IMR-90 (cell line): ENCODE data around the gene LHPP. TPM values are rescaled to one million over a fixed set of nuclear protein-coding genes. Genes with fewer than 3 reads are reported as not detected.

Experiments
- ATAC-seq: fragments of 200-7000 bp; cut with Tn5 transposase; 2 replicates; pipeline ENCODE4 v1.9.1; 2020; ENCODE audit warnings: low read depth, mild to moderate bottlenecking, moderate library complexity
- BruUV-seq: library from RNA; stranded (reverse); fragments of 400-500 nt; replicated peaks from 2 replicates; lab custom pipeline; 2021; lab: Mats Ljungman, UMichigan
- CTCF ChIA-PET: fragments of 300-600 bp; formaldehyde crosslinking; extraction: SDS; loops from one replicate; lab custom pipeline; 2021; ENCODE audit warnings: antibody characterized with exemption; lab: Yijun Ruan, JAX
- POLR2A ChIA-PET: fragments of 300-600 bp; sonication (Branson Sonifier 250); formaldehyde crosslinking; loops from one replicate; lab custom pipeline; 2022; ENCODE audit warnings: antibody characterized with exemption; ENCODE audit not compliant: unreplicated experiment; lab: Charles Lee
- DNase-seq: peaks from one replicate; pipeline ENCODE4 v3.0.0; 2013
- H2AFZ ChIP-seq: replicated peaks from 2 replicates; pipeline ENCODE3; 2013; ENCODE audit warnings: low read length, mild to moderate bottlenecking; ENCODE audit not compliant: poor library complexity
- H2AK5ac ChIP-seq: 2 replicates; pipeline ENCODE4 v1.6.1; 2013; ENCODE audit warnings: low read depth, low read length, inconsistent platforms
- H2AK9ac ChIP-seq: replicated peaks from 2 replicates; pipeline ENCODE3; 2013; ENCODE audit warnings: mild to moderate bottlenecking, low read depth, low read length, moderate library complexity; ENCODE audit not compliant: poor library complexity
- H2BK120ac ChIP-seq: 2 replicates; pipeline ENCODE4 v1.6.1; 2013; ENCODE audit warnings: low read depth, low read length, inconsistent platforms
- H2BK15ac ChIP-seq: 3 replicates; pipeline ENCODE4 v1.6.1; 2013; ENCODE audit warnings: low read depth, low read length, inconsistent platforms
- H2BK20ac ChIP-seq: 2 replicates; pipeline ENCODE4 v1.6.1; 2013; ENCODE audit warnings: low read depth, mild to moderate bottlenecking, inconsistent platforms, low read length, moderate library complexity
- H2BK5ac ChIP-seq: 2 replicates; pipeline ENCODE4 v1.6.1; 2013; ENCODE audit warnings: mild to moderate bottlenecking, low read depth, low read length, inconsistent platforms; ENCODE audit not compliant: poor library complexity, severe bottlenecking
- H3K14ac ChIP-seq: replicated peaks from 2 replicates; pipeline ENCODE4 v1.6.1; 2013; ENCODE audit warnings: low read depth, low read length, inconsistent platforms
- H3K18ac ChIP-seq: 2 replicates; pipeline ENCODE4 v1.6.1; 2013; ENCODE audit warnings: low read depth, low read length, control low read depth
- H3K23ac ChIP-seq: 2 replicates; pipeline ENCODE4 v1.6.1; 2013; ENCODE audit warnings: low read depth, low read length, inconsistent platforms
- H3K27ac ChIP-seq: 2 replicates; pipeline ENCODE4 v1.5.1; 2013; ENCODE audit warnings: mild to moderate bottlenecking, control low read depth, low read length; ENCODE audit not compliant: insufficient read depth
- H3K27me3 ChIP-seq: 2 replicates; pipeline ENCODE4 v1.6.1; 2013; ENCODE audit warnings: low read length; ENCODE audit not compliant: control insufficient read depth, insufficient read depth
- H3K36me3 ChIP-seq: 2 replicates; pipeline ENCODE4 v1.6.1; 2013; ENCODE audit warnings: low read length, mixed read lengths; ENCODE audit not compliant: control insufficient read depth, insufficient read depth
- H3K4ac ChIP-seq: 2 replicates; pipeline ENCODE4 v1.6.1; 2013; ENCODE audit warnings: low read depth, low read length, inconsistent platforms
- H3K4me1 ChIP-seq: 2 replicates; pipeline ENCODE4 v1.6.1; 2013; ENCODE audit warnings: low read length, mixed read lengths; ENCODE audit not compliant: control insufficient read depth, insufficient read depth
- H3K4me2 ChIP-seq: 2 replicates; pipeline ENCODE4 v1.6.1; 2013; ENCODE audit warnings: low read depth, mild to moderate bottlenecking, control low read depth, low read length, moderate library complexity
- H3K4me3 ChIP-seq: 2 replicates; pipeline ENCODE4 v1.5.1; 2013; ENCODE audit warnings: low read depth, mild to moderate bottlenecking, control low read depth, low read length, moderate library complexity; ENCODE audit not compliant: insufficient read depth
- H3K56ac ChIP-seq: 2 replicates; pipeline ENCODE4 v1.6.1; 2013; ENCODE audit warnings: low read length, inconsistent platforms; ENCODE audit not compliant: insufficient read depth; ENCODE audit errors: extremely low read depth
- H3K79me1 ChIP-seq, 2 experiments: 2 replicates each; pipeline ENCODE4 v1.6.1; 2013; ENCODE audit warnings: low read length in 2 of 2, inconsistent platforms in 1 of 2, low read depth in 1 of 2
- H3K9ac ChIP-seq: 2 replicates; pipeline ENCODE4 v1.6.1; 2013; ENCODE audit warnings: low read depth, low read length, control low read depth
- H3K9me1 ChIP-seq: 2 replicates; pipeline ENCODE4 v1.6.1; 2013; ENCODE audit warnings: low read length, inconsistent platforms; ENCODE audit not compliant: insufficient read depth
- H3K9me3 ChIP-seq: 2 replicates; pipeline ENCODE4 v1.6.1; 2013; ENCODE audit warnings: low read length; ENCODE audit not compliant: control insufficient read depth, insufficient read depth
- H4K20me1 ChIP-seq: 2 replicates; pipeline ENCODE4 v1.6.1; 2013; ENCODE audit warnings: low read length, inconsistent platforms; ENCODE audit not compliant: insufficient read depth
- H4K5ac ChIP-seq: 2 replicates; pipeline ENCODE4 v1.6.1; 2013; ENCODE audit warnings: mild to moderate bottlenecking, low read depth, low read length, control low read depth
- H4K8ac ChIP-seq, 2 experiments: 2 replicates each; pipeline ENCODE4 v1.6.1; 2013; ENCODE audit warnings: low read depth in 2 of 2, low read length in 2 of 2, control low read depth in 1 of 2, inconsistent platforms in 1 of 2
- H4K91ac ChIP-seq: 2 replicates; pipeline ENCODE4 v1.6.1; 2013; ENCODE audit warnings: low read depth, low read length, inconsistent platforms; ENCODE audit not compliant: insufficient read depth
- BHLHE40 ChIP-seq: fragments of 150-350 bp; IDR thresholded peaks from 2 replicates; pipeline ENCODE4 v1.6.1; 2016; ENCODE audit warnings: mild to moderate bottlenecking, low read depth, low read length
- CEBPB ChIP-seq: IDR thresholded peaks from 2 replicates; pipeline ENCODE4 v1.6.1; 2012; ENCODE audit warnings: low read depth, low read length, improper control_type of control experiment
- CHD1 ChIP-seq: IDR thresholded peaks from 2 replicates; pipeline ENCODE4 v1.6.1; 2012; ENCODE audit warnings: low read depth, low read length, improper control_type of control experiment
- CTCF ChIP-seq: conservative IDR thresholded peaks from 2 replicates; pipeline ENCODE4 v1.5.1; 2012; ENCODE audit warnings: mild to moderate bottlenecking, low read depth, low read length, improper control_type of control experiment
- ELK1 ChIP-seq: fragments of 150-350 bp; IDR thresholded peaks from 2 replicates; pipeline ENCODE4 v1.6.1; 2016; ENCODE audit warnings: low read depth, mild to moderate bottlenecking, low read length, moderate library complexity, borderline replicate concordance
- FOS ChIP-seq: fragments of 150-350 bp; IDR thresholded peaks from 2 replicates; pipeline ENCODE4 v1.6.1; 2016; ENCODE audit warnings: low read depth, low read length
- MAFK ChIP-seq: IDR thresholded peaks from 2 replicates; pipeline ENCODE4 v1.6.1; 2012; ENCODE audit warnings: low read depth, low read length, improper control_type of control experiment
- MAZ ChIP-seq: IDR thresholded peaks from 2 replicates; pipeline ENCODE4 v1.6.1; 2012; ENCODE audit warnings: low read depth, mild to moderate bottlenecking, low read length, improper control_type of control experiment, moderate library complexity, borderline replicate concordance
- MXI1 ChIP-seq: IDR thresholded peaks from 2 replicates; pipeline ENCODE4 v1.6.1; 2012; ENCODE audit warnings: low read depth, mild to moderate bottlenecking, low read length, moderate library complexity, borderline replicate concordance
- NFE2L2 ChIP-seq: fragments of 150-350 bp; IDR thresholded peaks from 2 replicates; pipeline ENCODE4 v1.6.1; 2016; ENCODE audit warnings: low read depth, mild to moderate bottlenecking, low read length
- POLR2A ChIP-seq: IDR thresholded peaks from 2 replicates; pipeline ENCODE4 v1.6.1; 2012; ENCODE audit warnings: mild to moderate bottlenecking, low read depth, low read length
- RAD21 ChIP-seq: IDR thresholded peaks from 2 replicates; pipeline ENCODE4 v1.6.1; 2012; ENCODE audit warnings: low read length, improper control_type of control experiment
- RCOR1 ChIP-seq: IDR thresholded peaks from 2 replicates; pipeline ENCODE4 v1.6.1; 2012; ENCODE audit warnings: mild to moderate bottlenecking, low read length, improper control_type of control experiment; ENCODE audit not compliant: insufficient replicate concordance
- RFX5 ChIP-seq: IDR thresholded peaks from 2 replicates; pipeline ENCODE4 v1.8.0; 2012; ENCODE audit warnings: low read depth, mild to moderate bottlenecking, low read length, moderate library complexity
- SMC3 ChIP-seq: fragments of 150-350 bp; IDR thresholded peaks from 2 replicates; pipeline ENCODE4 v1.6.1; 2016; ENCODE audit warnings: low read depth, mild to moderate bottlenecking, antibody characterized with exemption, low read length, moderate library complexity
- WGBS, 2 experiments: methylation state at CpG; one replicate each; pipeline versions ENCODE4 v1.1.5 to v1.1.7; 2013; ENCODE audit warnings: missing lambda C conversion rate in 2 of 2; ENCODE audit not compliant: insufficient read length in 1 of 2; ENCODE audit errors: extremely low coverage in 2 of 2; 5-methylcytosine and 5-hydroxymethylcytosine counted together
- dilution Hi-C: fragments of 300-500 bp; cut with HindIII; formaldehyde crosslinking; loops from one replicate; pipeline ENCODE4 v1.14.3; 2018; ENCODE audit warnings: low sequenced_read_pairs; ENCODE audit not compliant: unreplicated experiment
- in situ Hi-C: fragments of 300-500 bp; cut with MboI; formaldehyde crosslinking; loops from 3 replicates; pipeline ENCODE4 v1.14.3; 2019; ENCODE audit warnings: low sequenced_read_pairs, inconsistent platforms, mixed read lengths
- intact Hi-C: fragments of 100-400 bp; cut with micrococcal nuclease; formaldehyde crosslinking; loops from 2 replicates; pipeline ENCODE4 v1.10.0; 2022
- polyA plus RNA-seq, 3 experiments: library from polyadenylated mRNA; depleted of rRNA; stranded (reverse); fragments of >200 nt; gene quantifications; 2 replicates each; pipeline ENCODE4 v1.2.3, GENCODE V29; 2012; ENCODE audit warnings: low replicate concordance in 1 of 3
- total RNA-seq: library from RNA; depleted of rRNA; stranded (reverse); fragments of >200 nt; gene quantifications from 2 replicates; pipeline ENCODE4 v1.2.3, GENCODE V29; 2012
- TF ChIP-seq, protein P1 (sequence below): fragments of 150-350 bp; IDR thresholded peaks from 2 replicates; pipeline ENCODE4 v1.6.1; 2017; ENCODE audit warnings: mild to moderate bottlenecking, antibody characterized with exemption, low read length, low read depth

The LHPP gene
- total and polyA plus RNA-seq, 2 of the 4 experiments (the other 2 are of a cell fraction) = 2.7 to 8.3 TPM

- H3K4me2 ChIP-seq = no peak overlapping the region
- intact Hi-C loops = loop anchor here (1.0 to 10.0 kb wide), 4 partner anchors 210 to 454 kb away; partner anchors contain the start of gene EEF1AKMT2
These were observed 69.2 kb downstream of the LHPP start for GRCh38 chr10:124530816-124531215.

More at GRCh38 chr10:124530816-124531215, 69.2 kb downstream of the LHPP start:
- Histone ChIP-seq H2AK5ac (no peak overlapping the region), H3K9me3 (no peaks in the 10 kb centered on the region), H2AK9ac (peak overlapping the region; percentile 45), H3K18ac (no peak overlapping the region), H3K4ac (no peak overlapping the region), H4K8ac (no peak overlapping the region), H3K4me1 (no peaks in the 10 kb centered on the region), H2AFZ (peak overlapping the region; percentile 87), H4K5ac (no peak overlapping the region), H3K56ac (no peak overlapping the region), H2BK120ac (no peak overlapping the region), H4K20me1 (no peaks in the 10 kb centered on the region), H3K9ac (no peak overlapping the region), H4K91ac (no peak overlapping the region), H3K27ac (no peak overlapping the region), H2BK5ac (no peak overlapping the region), H3K23ac (no peak overlapping the region), H3K36me3 (no peaks in the 10 kb centered on the region), H3K27me3 (no peaks in the 10 kb centered on the region), H3K14ac (no peak overlapping the region), H3K79me1 (no peaks in the 10 kb centered on the region), H2BK15ac (no peak overlapping the region), H3K4me3 (no peak overlapping the region), H2BK20ac (no peak overlapping the region), H3K9me1 (no peaks in the 10 kb centered on the region)
- ChIA-PET CTCF (interaction anchor here (0.6 to 1.9 kb wide), 6 partner anchors 8 to 338 kb away, joined by 3 to 12 read pairs (median 4); no protein-coding TSS in a partner anchor), POLR2A (no interaction called here)
- dilution Hi-C loops (no loop called here), in situ Hi-C loops (loop anchor here (25.0 kb wide), 1 partner anchor 456 kb away; no protein-coding TSS in a partner anchor)
- TF ChIP-seq POLR2A = no peak
- no peak for TF ChIP-seq RFX5
- no peak for TF ChIP-seq ELK1
- TF ChIP-seq, protein P1, sequence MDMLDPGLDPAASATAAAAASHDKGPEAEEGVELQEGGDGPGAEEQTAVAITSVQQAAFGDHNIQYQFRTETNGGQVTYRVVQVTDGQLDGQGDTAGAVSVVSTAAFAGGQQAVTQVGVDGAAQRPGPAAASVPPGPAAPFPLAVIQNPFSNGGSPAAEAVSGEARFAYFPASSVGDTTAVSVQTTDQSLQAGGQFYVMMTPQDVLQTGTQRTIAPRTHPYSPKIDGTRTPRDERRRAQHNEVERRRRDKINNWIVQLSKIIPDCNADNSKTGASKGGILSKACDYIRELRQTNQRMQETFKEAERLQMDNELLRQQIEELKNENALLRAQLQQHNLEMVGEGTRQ = no peak
- no peak for TF ChIP-seq MAFK
- TF ChIP-seq BHLHE40 = no peak
- no peak for TF ChIP-seq SMC3
- no peak for TF ChIP-seq MXI1
- TF ChIP-seq RAD21 = no peak
- no peak for TF ChIP-seq RCOR1
- no peak for TF ChIP-seq CHD1
- no peak for TF ChIP-seq NFE2L2
- TF ChIP-seq CTCF = no peak
- TF ChIP-seq FOS = no peak
- no peak for TF ChIP-seq CEBPB
- no peak for TF ChIP-seq MAZ
- ATAC-seq = no peak
- WGBS, 2 experiments = 76% methylated on average over 8 of the region's 9 CpGs; no CpG with 5 or more reads in 1 of the 2 experiments
- no peak for DNase-seq
- no TSS peak for BruUV-seq
